Adrenal gland (tissue), 5 donors: Measurements from ENCODE around the gene FCN2.

Experiments used
- CTCF ChIP-seq, 6 experiments: fragments of 450-650 bp in 4 of 6; fragments of 200-600 bp in 2 of 6; sonication (generic) in 1 of 6; IDR thresholded peaks; 1 replicate in 5 of 6; 2 replicates in 1 of 6; pipeline versions ENCODE4 v1.5.1 to v1.8.0; 2016 to 2021; ENCODE audit warnings: antibody characterized with exemption in 6 of 6, mild to moderate bottlenecking in 2 of 6, moderate library complexity in 1 of 6
- POLR2A ChIP-seq, 2 donors: fragments of 450-650 bp; IDR thresholded peaks; one replicate each; pipeline ENCODE4 v1.6.1; 2017; ENCODE audit warnings: antibody characterized with exemption in 2 of 2, mild to moderate bottlenecking in 2 of 2, moderate library complexity in 1 of 2
- donor health status: DM: no; HTN: no; CAD: no.

GRCh38 chr9:134853893-134854292, 26.7 kb upstream of the FCN2 start:
- TF ChIP-seq CTCF (IDR thresholded peaks at IDR 0.05) (no peak), POLR2A (IDR thresholded peaks at IDR 0.05) (no peak)
